NCI-H82 (cell line): ENCODE measurements around the gene HS6ST1.
"Not testable (repeated sequence)": the region's sequence is repeated elsewhere in the genome, so short reads cannot be mapped to it uniquely, and the experiment has no call there.

Experiments
- DNase-seq: peaks from one replicate; lab custom pipeline; 2025; lab: John Stamatoyannopoulos, UW

The HS6ST1 gene

GRCh38 chr2:128321784-128322714 lies 3.4 kb upstream of the HS6ST1 start:
- DNase-seq = peak; percentile 91

DNA sequence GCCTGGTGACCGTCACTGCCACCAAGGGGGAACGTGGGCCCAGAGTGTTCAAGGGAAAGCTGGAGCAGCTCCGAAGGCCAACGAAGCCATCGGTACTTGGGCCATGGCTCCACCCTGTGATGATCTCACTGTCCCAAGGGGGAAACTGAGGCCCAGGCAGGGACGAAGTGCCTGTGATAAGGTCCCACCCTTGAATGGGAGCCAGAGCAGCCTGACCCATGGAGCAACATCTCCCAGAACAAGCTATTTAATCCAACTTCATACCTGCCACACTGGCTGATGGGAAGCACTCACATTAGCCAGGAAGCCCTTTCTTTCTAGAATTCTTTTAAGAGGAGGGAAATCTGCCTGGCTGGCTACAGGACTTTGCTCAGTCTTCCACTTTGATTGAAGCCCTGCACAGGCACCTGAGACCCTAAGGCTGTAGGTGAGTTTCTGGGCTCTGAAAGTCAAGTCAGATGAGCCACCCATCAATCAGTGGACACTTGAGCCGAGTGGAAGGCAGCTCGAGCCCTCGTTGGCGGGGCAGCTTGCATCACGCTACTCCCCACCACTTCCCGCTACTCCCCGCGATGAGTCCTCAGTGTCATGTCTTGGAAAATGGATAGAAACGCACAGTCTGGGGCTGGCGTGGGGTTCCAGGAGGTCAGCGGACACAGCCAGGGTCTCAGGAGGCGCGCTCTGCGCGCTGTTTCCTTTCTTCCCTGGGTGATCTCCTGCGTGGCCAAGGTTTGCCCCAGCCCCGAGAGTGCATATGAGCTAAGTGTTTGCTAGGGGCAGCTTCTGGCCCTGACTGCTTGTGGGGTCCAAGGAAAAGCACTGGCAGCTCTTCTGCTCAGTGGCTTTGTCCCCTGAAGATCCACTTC lies 2.5 kb upstream of the HS6ST1 start:
- DNase-seq = peak; percentile 49

- DNase-seq = peak; percentile 15
Observed at GRCh38 chr2:128320192-128320905, 1.7 kb upstream of the HS6ST1 start.

- DNase-seq = no peak
Observed at GRCh38 chr2:128319631-128320191, 1.0 kb upstream of the HS6ST1 start.

- DNase-seq = peak; percentile 25
Observed at GRCh38 chr2:128318245-128318644, 423 bp downstream of the HS6ST1 start.

GRCh38 chr2:128317899-128318225 lies 806 bp downstream of the HS6ST1 start:
- DNase-seq = not testable (repeated sequence)

- DNase-seq = peak; percentile 30
Observed at GRCh38 chr2:128317181-128317898, 1.3 kb downstream of the HS6ST1 start.

- DNase-seq = no peak
Observed at GRCh38 chr2:128316777-128317180, 1.9 kb downstream of the HS6ST1 start.

DNA sequence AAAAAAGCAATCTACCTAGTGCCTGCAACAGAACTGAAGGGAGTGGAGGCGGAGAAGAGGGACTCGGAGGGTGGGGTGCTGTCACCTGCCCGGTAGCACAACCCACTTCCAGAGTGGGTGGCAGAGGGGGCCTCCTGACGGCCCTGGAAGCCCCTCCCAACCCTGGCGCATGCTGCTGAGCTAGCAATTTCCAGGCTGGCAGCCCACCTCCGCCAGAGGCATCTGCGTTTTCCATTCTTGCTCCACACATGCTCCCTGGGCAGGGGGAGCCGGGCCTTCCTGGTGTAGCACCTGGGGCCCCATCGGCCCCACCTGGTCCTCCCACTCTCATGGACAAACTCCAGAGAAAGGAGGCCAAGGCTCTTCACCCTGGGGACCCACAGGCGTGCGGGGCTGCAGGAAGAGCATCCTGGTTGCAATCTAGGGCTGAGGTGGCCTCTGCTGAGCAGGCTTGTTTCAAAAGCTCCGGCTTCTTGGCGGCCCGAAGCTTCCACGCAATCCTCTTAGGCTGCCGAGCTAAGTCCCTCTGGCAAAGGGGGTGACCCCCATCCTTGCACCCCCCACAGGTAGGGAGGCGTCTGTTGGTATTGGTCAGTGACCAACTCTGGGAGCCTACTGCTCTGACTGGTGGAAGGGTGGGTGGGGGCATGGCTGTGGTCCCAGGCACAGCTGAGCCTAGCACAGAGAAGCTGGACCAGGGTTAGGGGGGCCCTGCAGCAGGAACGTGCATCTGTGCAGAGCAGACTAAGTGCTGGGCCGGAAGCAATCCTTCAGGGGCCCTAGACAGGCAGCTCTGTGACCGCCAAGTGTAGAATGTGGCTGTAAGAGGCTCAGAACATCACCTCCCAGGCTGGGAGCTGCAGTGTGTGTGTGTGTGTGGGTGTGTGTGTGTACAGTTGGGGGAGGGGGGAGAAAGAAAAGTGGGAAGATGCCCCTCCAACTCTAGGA lies 2.6 kb downstream of the HS6ST1 start:
- peak; percentile 52 for DNase-seq

- no peak for DNase-seq
Observed at GRCh38 chr2:128315122-128315828, 3.4 kb downstream of the HS6ST1 start.

DNA sequence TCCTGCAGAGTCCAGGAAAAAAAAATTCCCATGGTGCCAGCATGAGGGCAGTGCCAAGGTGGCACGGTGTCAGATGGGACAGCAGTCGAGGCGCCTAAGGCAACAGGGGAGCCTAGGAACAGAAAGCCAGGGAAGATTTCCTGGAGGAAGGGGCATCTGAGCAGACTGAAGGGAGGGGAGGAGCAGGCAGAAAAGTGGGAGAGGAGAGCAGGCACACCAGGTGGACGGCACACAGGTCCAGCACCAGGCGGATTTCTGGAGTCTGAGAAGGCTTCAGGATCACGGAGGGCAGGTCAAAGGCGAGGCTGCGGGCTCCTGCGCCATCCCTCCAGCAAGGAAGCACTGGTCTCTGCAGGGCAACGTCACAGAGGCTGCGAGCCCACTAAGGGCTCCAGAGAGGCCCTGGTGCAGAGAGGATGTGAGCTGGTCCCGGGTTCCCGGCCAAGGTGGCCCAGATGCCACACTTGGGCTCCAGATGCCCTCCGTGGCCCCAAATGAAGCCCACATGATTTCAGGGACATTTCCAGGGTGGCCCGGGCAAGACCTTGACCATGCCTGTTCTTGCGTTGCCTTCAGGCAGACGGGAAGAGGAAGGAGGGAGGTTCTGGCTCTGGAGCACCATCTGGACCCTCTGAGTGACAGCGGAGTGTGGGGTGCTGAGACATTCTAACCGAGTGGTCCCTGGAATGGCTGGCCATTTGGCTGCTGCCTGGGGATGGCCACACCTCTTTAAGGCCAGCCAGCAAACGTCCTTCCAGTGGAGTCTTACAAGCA lies 4.1 kb downstream of the HS6ST1 start:
- DNase-seq = no peak

DNA sequence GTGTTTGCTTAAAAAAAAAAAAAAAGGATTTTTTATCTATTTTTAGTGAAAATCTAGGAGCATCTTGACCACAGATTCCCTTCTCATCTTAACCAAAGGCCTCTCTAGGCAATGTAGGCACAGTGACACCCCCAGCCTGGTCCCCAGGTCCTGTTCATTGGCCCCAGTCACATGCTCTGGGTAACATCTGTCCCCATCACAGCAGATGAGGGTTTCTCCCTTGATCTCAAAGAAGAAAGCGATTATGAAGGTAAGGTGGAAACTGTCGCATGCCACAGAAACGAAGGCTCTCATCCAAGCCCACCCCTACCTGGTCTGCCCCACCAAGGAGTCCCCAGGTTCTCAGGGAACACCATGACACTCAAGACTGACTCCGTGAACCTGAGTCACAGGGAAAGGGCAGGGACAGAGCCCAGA lies 4.7 kb downstream of the HS6ST1 start:
- no peak for DNase-seq

GRCh38 chr2:128313091-128313836 lies 5.4 kb downstream of the HS6ST1 start:
- DNase-seq = peak; percentile 62

DNA sequence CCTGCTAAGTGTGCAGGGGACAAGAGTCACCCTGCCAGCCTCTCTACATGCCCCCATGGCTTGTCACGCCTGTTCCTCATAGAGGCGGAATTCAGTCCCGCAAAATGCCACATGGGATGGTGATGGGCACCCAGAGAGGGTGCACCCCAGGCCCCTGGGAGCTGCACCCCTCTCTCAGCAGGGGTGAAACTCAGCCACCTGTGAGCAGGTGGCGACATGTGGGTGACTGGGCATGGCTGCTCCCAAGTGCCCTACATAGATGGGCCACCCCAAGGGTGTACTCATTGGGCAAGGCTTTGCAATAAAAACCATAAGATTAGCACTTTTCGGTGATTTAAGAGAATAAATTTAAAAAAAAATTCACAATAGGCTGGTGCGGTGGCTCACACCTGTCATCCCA lies 6.3 kb downstream of the HS6ST1 start:
- no peak for DNase-seq

DNA sequence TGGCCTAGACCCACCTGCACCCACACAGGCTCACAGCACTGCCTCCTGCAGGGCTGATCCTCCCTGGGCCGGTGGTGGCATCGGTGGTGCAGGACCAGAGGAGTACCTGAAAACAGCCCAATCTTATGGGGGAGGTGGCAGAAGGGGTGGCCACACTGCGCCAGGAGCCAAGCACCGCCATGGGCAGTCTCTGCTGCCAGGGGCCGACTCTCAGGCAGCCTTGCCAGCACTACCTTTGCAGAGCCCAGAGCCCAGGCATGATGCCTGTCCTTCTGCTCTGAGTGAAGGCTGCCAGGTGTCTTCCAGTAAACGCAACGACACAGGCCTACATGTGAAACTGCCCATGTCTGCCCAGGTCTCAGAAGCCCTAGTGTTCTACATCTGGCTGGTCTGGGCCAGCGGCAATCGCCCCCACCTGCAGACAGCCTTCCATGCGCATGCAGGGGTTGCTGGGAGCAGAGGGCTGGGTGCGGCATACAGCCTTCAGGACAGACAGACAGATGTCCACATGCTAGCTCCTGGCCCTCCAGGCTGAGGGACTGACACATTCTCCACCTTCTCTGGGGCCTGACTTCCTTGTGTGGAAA lies 6.8 kb downstream of the HS6ST1 start:
- DNase-seq = no peak

GRCh38 chr2:128311216-128311754 lies 7.4 kb downstream of the HS6ST1 start:
- DNase-seq = no peak

GRCh38 chr2:128310761-128311160 lies 7.9 kb downstream of the HS6ST1 start:
- no peak for DNase-seq
